ENCODE measurements around the gene ABHD10.

ABHD10 gene

GRCh38 chr3:111954228-111954990 is 24.4 kb upstream of the ABHD10 start:
- TF ChIP-seq POLR2AphosphoS5 (IDR thresholded peaks at IDR 0.05; ENCODE audit: low read depth, low read length), result no peak
- TF ChIP-seq TAF1 (IDR thresholded peaks at IDR 0.05; ENCODE audit: borderline replicate concordance, insufficient read depth, low read length), result no peak
- TF ChIP-seq REST (IDR thresholded peaks at IDR 0.05; ENCODE audit: insufficient read depth in 1 of 2, low read depth in 2 of 2, low read length in 2 of 2), result no peak
- no peak for TF ChIP-seq FOXP2 (optimal IDR thresholded peaks at IDR 0.05; ENCODE audit: borderline replicate concordance, extremely low read depth, extremely low read length, insufficient read depth)
- TF ChIP-seq SIN3A (IDR thresholded peaks at IDR 0.05; ENCODE audit: borderline replicate concordance, insufficient read depth, low read length), result no peak

DNA sequence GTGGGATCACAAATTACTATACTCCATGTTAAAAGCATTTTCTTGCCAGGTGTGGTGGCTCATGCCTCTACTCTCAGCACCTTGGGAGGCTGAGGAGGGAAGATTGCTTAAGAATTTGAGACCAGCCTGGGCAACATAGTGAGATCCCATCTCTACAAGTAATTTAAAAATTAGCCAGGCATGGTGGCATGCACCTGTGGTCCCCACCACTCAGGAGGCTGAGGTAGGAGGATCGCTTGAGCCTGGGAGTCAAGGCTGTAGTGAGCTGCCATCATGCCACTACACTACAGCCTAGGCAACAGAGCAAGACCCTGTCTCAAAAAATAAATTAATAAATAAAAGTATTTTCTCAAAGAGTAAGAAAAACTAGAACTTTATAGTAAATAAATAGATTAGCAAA is 22.9 kb upstream of the ABHD10 start:
- no peak for TF ChIP-seq TAF1 (IDR thresholded peaks at IDR 0.05; ENCODE audit: borderline replicate concordance, insufficient read depth, low read length)
- TF ChIP-seq POLR2AphosphoS5 (IDR thresholded peaks at IDR 0.05; ENCODE audit: low read depth, low read length), result no peak
- TF ChIP-seq REST (IDR thresholded peaks at IDR 0.05; ENCODE audit: insufficient read depth in 1 of 2, low read depth in 2 of 2, low read length in 2 of 2), result no peak
- no peak for TF ChIP-seq SIN3A (IDR thresholded peaks at IDR 0.05; ENCODE audit: borderline replicate concordance, insufficient read depth, low read length)
- no peak for TF ChIP-seq FOXP2 (optimal IDR thresholded peaks at IDR 0.05; ENCODE audit: borderline replicate concordance, extremely low read depth, extremely low read length, insufficient read depth)

- TF ChIP-seq POLR2AphosphoS5 (IDR thresholded peaks at IDR 0.05; ENCODE audit: low read depth, low read length) (no peak), TAF1 (IDR thresholded peaks at IDR 0.05; ENCODE audit: borderline replicate concordance, insufficient read depth, low read length) (no peak), FOXP2 (optimal IDR thresholded peaks at IDR 0.05; ENCODE audit: borderline replicate concordance, extremely low read depth, extremely low read length, insufficient read depth) (no peak), REST (IDR thresholded peaks at IDR 0.05; ENCODE audit: insufficient read depth in 1 of 2, low read depth in 2 of 2, low read length in 2 of 2) (no peak), SIN3A (IDR thresholded peaks at IDR 0.05; ENCODE audit: borderline replicate concordance, insufficient read depth, low read length) (no peak)
Observed at GRCh38 chr3:111956449-111956848, 22.4 kb upstream of the ABHD10 start.

- no peak for TF ChIP-seq TAF1 (IDR thresholded peaks at IDR 0.05; ENCODE audit: borderline replicate concordance, insufficient read depth, low read length)
- TF ChIP-seq FOXP2 (optimal IDR thresholded peaks at IDR 0.05; ENCODE audit: borderline replicate concordance, extremely low read depth, extremely low read length, insufficient read depth), result no peak
- TF ChIP-seq SIN3A (IDR thresholded peaks at IDR 0.05; ENCODE audit: borderline replicate concordance, insufficient read depth, low read length), result no peak
- no peak for TF ChIP-seq REST (IDR thresholded peaks at IDR 0.05; ENCODE audit: insufficient read depth in 1 of 2, low read depth in 2 of 2, low read length in 2 of 2)
- no peak for TF ChIP-seq POLR2AphosphoS5 (IDR thresholded peaks at IDR 0.05; ENCODE audit: low read depth, low read length)
Observed at GRCh38 chr3:111956995-111957734, 21.7 kb upstream of the ABHD10 start.
